NOMO-1 (cell line): ENCODE measurements around the gene NCBP1.
"Not testable (repeated sequence)": the region's sequence is repeated elsewhere in the genome, so short reads cannot be mapped to it uniquely, and the experiment has no call there.

Experiments used
- DNase-seq, 2 experiments: peaks; one replicate each; lab custom pipeline; 2025; ENCODE audit not compliant: unreplicated experiment in 2 of 2; lab: John Stamatoyannopoulos, UW

NCBP1 gene

GRCh38 chr9:97670586-97670985 lies 37.0 kb downstream of the NCBP1 start:
- no peak for DNase-seq

DNA sequence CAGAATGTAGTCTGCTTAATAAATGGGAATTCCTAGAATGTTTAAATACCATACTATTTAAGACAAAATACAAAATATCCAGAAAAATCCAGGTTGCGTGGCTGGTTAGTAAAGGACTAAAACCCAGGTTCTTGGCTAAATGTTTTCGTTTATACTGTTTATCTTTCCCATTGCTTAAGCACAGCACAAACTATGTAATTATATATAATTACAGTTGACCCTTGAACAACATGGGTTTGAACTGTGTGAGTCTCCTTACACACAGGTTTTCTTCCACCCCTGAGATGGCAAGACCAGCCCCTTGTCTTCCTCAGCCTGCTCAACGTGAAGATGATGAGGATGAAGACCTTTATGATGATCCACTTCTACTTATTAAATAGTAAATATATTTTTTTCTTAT lies 38.8 kb downstream of the NCBP1 start:
- DNase-seq: no peak

DNA sequence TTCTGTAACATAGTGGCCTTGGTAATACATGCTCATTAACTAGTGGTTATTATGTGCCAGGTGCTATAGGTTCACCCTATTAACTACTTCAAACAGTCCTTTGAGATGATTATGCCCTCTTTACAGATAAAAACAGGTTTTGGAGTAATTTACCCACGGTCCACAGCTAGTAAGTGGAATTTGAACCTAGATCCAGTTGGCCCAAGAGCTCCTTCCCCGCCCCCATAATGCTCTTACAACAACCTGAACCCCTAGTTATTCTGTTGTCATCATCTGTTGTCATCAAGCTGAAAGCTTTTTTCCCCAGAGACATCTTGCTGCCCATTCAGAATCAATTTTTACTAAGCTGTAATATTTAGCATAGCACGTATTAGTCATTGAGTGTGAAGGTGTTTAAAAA lies 40.3 kb downstream of the NCBP1 start:
- no peak for DNase-seq

GRCh38 chr9:97675655-97676054 lies 42.0 kb downstream of the NCBP1 start:
- DNase-seq: no peak

DNA sequence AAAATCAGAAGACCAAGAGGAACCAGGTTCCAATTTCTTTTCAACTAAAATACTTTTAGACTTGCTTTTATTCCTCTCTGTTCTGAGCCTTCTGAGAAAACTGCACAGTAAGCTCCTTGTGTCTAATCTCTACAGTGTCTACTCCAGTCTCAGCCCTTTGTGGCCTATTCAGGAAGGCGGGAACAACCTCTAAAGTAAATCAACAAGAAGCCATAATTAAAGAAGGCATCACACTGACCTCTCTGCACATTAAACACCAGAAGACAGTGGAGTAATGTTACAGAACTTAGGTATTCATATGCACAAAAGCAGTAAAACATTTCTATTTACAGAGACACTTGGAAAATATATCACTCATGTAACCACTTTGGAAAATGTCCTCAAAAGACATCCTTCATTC lies 48.6 kb downstream of the NCBP1 start:
- DNase-seq: no peak

DNA sequence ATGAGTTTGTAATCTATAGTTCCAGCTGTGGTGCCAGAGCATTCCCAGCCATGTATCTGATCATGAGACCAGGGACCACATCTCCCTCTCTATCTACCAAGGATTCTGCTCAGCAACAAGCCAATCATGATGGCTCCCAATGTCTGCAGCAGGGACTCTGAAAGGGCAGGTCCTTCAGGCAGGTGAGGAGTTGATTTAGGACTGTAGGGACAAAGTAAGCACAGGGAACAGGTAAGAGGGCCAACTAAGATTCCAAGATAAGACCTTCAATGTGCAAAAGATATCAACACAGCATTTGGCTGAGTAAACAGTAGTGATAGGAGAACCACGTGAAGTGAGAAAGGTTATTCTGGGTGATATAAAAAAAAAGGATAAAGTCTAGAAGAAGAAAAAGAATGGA lies 55.0 kb downstream of the NCBP1 start:
- DNase-seq: no peak

DNA sequence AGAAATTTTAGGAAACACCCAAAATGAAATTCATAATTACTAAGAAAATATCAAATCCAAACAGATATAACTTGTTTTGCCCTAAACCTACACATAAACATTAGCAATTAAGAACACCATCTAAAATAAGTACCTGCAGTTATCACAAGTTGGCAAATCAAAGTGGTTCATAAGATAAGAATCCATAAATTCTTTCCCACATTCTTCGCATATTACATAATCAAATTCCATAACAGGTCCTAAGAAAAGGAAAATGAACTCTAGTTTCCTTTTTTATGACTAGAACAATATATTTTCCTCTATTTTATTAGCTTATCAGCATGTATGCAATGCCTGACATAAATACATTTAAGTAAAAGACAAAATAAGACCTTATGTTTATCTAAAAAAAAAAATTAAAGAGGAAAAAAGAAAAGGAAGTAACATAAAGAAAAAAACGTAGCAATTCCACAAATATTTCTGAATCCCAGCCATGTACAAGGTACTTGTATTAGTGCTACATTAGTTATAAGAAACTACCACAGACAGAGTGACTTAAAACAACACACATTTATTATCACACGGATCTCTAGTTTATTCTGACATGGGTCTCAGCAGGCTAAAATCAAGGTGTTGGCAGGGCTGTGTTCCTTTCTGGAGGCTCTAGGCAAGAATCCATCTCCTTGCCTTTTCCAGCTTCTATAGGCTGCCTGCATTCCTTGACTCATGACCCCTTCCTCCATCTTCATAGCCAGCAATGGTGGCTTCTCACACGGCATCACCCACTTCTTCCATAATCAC lies 56.0 kb downstream of the NCBP1 start:
- no peak for DNase-seq

GRCh38 chr9:97694769-97695168 lies 61.1 kb downstream of the NCBP1 start:
- no peak for DNase-seq

- DNase-seq: no peak
These were observed 61.8 kb downstream of the NCBP1 start for GRCh38 chr9:97695390-97695789.

DNA sequence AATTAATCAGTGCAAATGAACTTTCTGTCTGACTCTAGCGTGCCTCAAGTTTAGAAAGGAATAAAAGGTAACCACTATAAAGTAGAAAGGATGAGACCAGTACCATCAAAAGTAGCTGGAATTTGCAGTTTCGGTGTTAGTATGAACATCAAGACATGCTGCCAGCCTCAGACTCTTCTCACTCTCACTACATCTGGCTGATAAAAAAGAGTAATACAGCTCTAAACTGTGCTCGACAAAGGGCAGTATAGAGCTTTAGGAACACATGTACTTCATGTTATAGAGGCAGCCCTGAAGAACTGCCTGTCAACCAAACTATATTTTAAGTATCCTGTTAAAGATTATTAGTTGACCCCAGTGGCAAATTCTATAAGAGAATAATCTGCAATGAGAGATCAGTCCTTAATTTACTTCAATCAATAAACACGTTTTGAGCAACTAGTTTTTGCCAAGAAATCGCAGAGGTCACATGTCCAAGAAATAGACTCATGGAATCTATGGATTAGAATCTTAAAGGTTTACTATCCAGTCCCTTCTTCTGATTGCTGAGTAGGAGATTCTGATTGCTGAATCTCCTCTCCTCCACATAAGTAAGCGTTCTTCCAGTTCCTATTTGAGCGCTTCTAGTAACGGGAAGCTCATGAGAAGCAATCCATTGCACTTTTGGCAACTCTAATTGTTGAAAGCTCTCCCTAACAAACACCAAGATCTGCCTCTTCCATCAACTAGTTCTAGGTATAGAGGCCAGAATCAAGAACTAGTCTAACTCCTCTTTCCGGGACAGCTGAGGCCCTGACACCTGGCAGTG lies 62.6 kb downstream of the NCBP1 start:
- DNase-seq: peak in 1 of 2 experiments; percentile 25

GRCh38 chr9:97696803-97697601 lies 63.4 kb downstream of the NCBP1 start, which contains the start of gene XPA:
XPA (minus strand) TSS chr9:97697340; CDS start chr9:97697292, 48 bp downstream.
- peak; percentile 90 for DNase-seq

- no peak for DNase-seq
These were observed 64.2 kb downstream of the NCBP1 start for GRCh38 chr9:97697837-97698236.

- no peak for DNase-seq
These were observed 65.2 kb downstream of the NCBP1 start for GRCh38 chr9:97698865-97699264.

DNA sequence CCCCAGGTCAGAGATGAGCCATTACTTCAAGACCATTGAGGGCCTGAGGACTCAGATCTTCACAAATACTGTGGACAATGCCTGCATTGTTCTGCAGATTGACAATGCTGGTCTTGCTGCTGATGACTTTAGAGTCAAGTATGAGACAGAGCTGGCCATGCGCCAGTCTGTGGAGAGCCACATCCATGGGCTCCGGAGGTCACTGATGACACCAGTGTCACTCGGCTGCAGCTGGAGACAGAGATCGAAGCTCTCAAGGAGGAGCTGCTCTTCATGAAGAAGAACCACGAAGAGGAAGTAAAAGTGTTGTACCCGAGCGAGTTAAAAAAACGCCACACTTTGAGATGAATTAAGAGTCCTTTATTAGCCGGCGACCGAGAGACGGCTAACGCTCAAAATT lies 65.7 kb downstream of the NCBP1 start:
- DNase-seq: peak in 1 of 2 experiments; percentile 58

DNA sequence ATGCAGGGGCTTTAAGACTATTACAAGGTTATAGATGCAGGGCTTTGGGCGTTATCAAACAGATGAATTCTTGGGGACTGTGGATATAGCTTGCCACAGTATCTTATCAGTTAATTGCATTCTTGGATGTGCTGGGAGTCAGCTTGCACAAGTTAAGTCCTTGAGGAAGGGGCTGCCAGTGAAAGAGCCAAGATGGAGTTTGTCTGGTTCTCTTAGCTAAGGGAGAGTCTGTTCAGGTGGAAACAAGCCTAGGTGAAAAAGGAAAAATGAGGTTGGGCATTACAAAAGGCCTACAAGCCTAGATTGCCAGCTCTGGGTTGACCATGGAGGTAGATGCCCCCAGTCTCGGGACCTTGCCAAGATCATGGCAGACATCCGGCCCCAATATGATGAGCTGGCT lies 66.2 kb downstream of the NCBP1 start:
- DNase-seq: not testable (repeated sequence)

DNA sequence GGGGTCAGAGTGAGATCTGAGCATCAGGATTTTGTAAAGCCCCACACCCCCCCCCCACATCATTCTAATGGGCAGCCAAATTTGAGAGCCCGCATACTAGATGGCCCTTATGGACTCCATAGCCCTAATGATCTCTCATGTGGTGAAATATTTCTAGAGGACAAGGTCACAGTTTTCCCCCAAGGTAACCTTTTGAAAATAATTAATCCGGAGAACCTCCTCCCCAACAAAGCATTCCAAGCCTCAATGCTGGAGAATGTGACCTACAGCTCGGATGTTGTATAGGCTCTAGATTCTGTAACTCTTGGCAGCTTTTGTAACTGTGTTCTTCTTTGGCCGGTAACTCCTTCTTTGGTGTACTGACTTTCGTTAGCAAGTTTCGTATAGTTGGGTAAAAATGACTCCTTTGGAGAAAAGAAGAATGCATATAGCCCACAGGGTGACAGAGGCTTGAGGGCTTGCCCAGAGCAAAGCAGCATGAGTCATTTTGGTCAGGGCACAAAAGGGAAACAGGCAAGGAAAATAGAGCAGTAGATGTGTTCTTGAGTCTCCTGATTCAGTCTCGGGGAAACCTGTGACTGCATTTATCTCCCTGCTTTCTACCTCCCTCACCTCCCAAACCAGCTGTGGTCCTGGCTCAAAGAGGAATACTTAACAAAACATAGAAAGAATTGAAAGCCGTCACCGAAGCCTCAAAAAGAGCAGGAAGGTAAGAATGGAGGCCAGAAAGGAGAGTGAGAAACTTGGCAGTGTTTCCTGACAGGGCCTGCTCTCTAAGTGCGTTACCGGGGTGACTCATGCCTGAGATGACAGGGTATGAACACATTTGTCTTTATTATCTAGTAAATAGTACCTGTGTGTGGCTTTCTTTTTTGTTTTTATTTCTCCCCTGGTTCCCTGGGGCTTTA lies 70.1 kb downstream of the NCBP1 start:
- peak; percentile 63 to 67 for DNase-seq

DNA sequence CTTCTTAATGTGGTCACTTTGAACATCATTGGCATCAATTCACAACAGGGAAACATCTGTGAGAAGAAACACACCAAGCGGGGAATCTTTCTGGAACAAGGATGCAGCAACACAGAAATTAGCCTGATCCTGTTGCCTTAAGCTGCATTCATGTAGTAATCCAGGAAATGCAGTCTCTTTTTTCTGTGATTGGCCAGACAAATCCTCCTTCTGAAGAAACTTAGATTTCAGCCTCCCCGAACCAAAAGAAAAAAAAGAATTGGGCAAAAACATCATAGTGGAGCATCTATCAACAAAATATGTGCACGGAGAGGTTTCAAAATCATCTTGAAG lies 70.7 kb downstream of the NCBP1 start:
- DNase-seq: no peak

GRCh38 chr9:97704851-97705250 lies 71.2 kb downstream of the NCBP1 start:
- DNase-seq: no peak

GRCh38 chr9:97705354-97705950 lies 71.8 kb downstream of the NCBP1 start:
- DNase-seq: peak in 1 of 2 experiments; percentile 31

DNA sequence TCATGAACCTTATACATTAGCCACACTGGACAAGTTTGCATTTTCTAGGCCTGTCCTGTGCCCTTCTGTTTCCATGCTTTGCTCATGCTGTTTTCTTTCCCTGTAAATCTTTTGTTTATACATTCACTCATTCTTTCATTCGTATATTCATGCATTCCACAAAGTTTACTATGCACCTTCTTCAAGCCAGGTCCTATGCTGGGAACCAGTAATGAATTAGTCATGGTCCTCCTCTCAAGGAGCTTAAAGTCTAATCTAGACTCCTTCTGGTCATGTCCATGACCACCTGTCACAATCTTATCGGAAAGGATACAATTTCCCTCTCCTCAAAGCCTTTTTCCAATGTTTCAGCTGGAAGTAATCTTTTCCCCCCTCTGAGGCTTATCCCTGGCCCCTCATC lies 72.6 kb downstream of the NCBP1 start:
- DNase-seq: no peak
